Naive thymus-derived CD4-positive, alpha-beta T cell (primary cell): ENCODE results near the gene APLF. TPM values are rescaled to one million over a fixed set of nuclear protein-coding genes. Genes with fewer than 3 reads are reported as not detected.
"Not testable (repeated sequence)": the region's sequence is repeated elsewhere in the genome, so short reads cannot be mapped to it uniquely, and the experiment has no call there.

ENCODE experiments used
- ATAC-seq: fragments of 150-1000 bp; cut with Tn5 transposase; 2 replicates; pipeline ENCODE4 v1.10.0; 2021; ENCODE audit warnings: mild to moderate bottlenecking, moderate library complexity
- CTCF ChIA-PET: fragments of 350-600 bp; sonication (Branson Sonifier 250); formaldehyde crosslinking; loops from one replicate; lab custom pipeline; 2021; ENCODE audit warnings: antibody characterized with exemption; lab: Charles Lee
- POLR2A ChIA-PET: fragments of 350-600 bp; sonication (Branson Sonifier 250); formaldehyde crosslinking; loops from one replicate; lab custom pipeline; 2021; ENCODE audit warnings: antibody characterized with exemption, inconsistent platforms; lab: Charles Lee
- DNase-seq, 9 donors: peaks; one replicate each; pipeline versions ENCODE4 v3.0.0 to v3.0.0-alpha.2; 2020 to 2022; ENCODE audit warnings: mixed read lengths in 1 of 9
- H3K27ac ChIP-seq: one replicate; pipeline ENCODE4 v1.7.0; 2013; ENCODE audit warnings: mild to moderate bottlenecking, low read depth, low read length, moderate library complexity
- H3K27me3 ChIP-seq, 2 donors: one replicate each; pipeline ENCODE4 v1.7.0; 2013; ENCODE audit warnings: low read length in 2 of 2, mild to moderate bottlenecking in 2 of 2, moderate library complexity in 2 of 2; ENCODE audit not compliant: control insufficient read depth in 2 of 2, insufficient read depth in 2 of 2
- H3K36me3 ChIP-seq, 3 experiments: 1 replicate in 2 of 3; 2 replicates in 1 of 3; pipeline ENCODE4 v1.7.0; 2013; ENCODE audit warnings: low read length in 3 of 3, mild to moderate bottlenecking in 3 of 3, moderate library complexity in 1 of 3; ENCODE audit not compliant: insufficient read depth in 3 of 3, control insufficient read depth in 2 of 3
- H3K4me1 ChIP-seq, 2 donors: one replicate each; pipeline ENCODE4 v1.7.0; 2013; ENCODE audit warnings: low read length in 2 of 2, mild to moderate bottlenecking in 2 of 2, moderate library complexity in 1 of 2; ENCODE audit not compliant: control insufficient read depth in 2 of 2, insufficient read depth in 2 of 2
- H3K4me3 ChIP-seq: 2 replicates; pipeline ENCODE4 v1.7.0; 2013; ENCODE audit warnings: mild to moderate bottlenecking, low read length
- H3K9me3 ChIP-seq, 3 experiments: 1 replicate in 2 of 3; 2 replicates in 1 of 3; pipeline ENCODE4 v1.7.0; 2013; ENCODE audit warnings: low read length in 3 of 3; ENCODE audit not compliant: control insufficient read depth in 2 of 3
- H3K27ac Mint-ChIP-seq, 9 donors: one replicate each; pipeline ENCODE4 v1.8.0; 2020 to 2022; ENCODE audit warnings: mixed read lengths in 9 of 9, mild to moderate bottlenecking in 8 of 9, moderate library complexity in 5 of 9, inconsistent platforms in 2 of 9
- H3K27me3 Mint-ChIP-seq, 5 donors: one replicate each; pipeline ENCODE4 v1.8.0; 2021 to 2022; ENCODE audit warnings: mixed read lengths in 5 of 5, mild to moderate bottlenecking in 1 of 5
- H3K36me3 Mint-ChIP-seq, 5 donors: one replicate each; pipeline ENCODE4 v1.8.0; 2020 to 2022; ENCODE audit warnings: mixed read lengths in 5 of 5, mild to moderate bottlenecking in 3 of 5, inconsistent platforms in 1 of 5
- H3K4me1 Mint-ChIP-seq, 7 donors: one replicate each; pipeline ENCODE4 v1.8.0; 2020 to 2022; ENCODE audit warnings: mixed read lengths in 7 of 7, mild to moderate bottlenecking in 3 of 7, inconsistent platforms in 1 of 7
- H3K4me3 Mint-ChIP-seq, 10 donors: one replicate each; pipeline ENCODE4 v1.8.0; 2020 to 2022; ENCODE audit warnings: mild to moderate bottlenecking in 10 of 10, mixed read lengths in 10 of 10, moderate library complexity in 6 of 10, inconsistent platforms in 2 of 10
- H3K9me3 Mint-ChIP-seq, 11 donors: one replicate each; pipeline ENCODE4 v1.8.0; 2020 to 2022; ENCODE audit warnings: mixed read lengths in 11 of 11, mild to moderate bottlenecking in 4 of 11, inconsistent platforms in 1 of 11, moderate library complexity in 1 of 11
- intact Hi-C, 2 donors: fragments of 100-400 bp; cut with micrococcal nuclease; formaldehyde crosslinking; loops; one replicate each; pipeline ENCODE4 v1.15.1; 2023
- polyA plus RNA-seq, 2 donors: library from polyadenylated mRNA; unstranded; fragments of 300-500 nt; fragmentation: Illumina TruSeq; gene quantifications; one replicate each; pipeline ENCODE4 v1.2.3, GENCODE V29; 2021
- total RNA-seq, 6 experiments: library from RNA in 5 of 6; stranded (reverse) in 5 of 6; gene quantifications; 1 replicate in 5 of 6; 2 replicates in 1 of 6; pipeline ENCODE4 v1.2.3 and lab custom pipeline; 2021 to 2026

The APLF gene
- total and polyA plus RNA-seq, 7 experiments from 2014 or later, result 1.4 to 8.9 (median 3.5) TPM

DNA sequence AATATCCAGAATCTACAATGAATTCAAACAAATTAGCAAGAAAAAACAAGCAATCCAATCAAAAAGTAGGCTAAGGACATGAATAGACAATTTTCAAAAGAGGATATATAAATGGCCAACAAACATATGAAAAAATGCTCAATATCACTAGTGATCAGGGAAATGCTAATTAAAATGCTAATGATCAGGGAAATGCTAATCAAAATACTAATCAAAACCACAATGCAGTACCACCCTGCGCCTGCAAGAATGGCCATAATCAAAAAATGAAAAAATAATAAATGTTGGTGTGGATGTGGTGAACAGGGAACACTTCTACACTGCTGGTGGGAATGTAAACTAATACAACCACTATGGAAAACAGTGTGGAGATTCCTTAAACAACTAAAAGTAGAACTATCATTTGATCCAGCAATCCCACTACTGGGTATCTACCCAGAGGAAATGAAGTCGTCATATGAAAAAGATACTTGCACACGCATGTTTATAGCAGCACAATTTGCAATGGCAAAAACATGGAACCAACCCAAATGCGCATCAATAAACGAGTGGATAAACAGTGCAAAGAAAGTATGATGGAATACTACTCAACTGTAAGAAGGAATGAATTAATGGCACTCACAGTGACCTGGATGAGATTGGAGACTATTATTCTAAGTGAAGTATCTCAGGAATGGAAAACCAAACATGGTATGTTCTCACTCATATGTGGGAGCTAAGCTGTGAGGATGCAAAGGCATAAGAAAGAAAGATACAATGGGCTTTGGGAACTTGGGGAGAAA, 88.2 kb downstream of the APLF start:
- H3K27ac Mint-ChIP-seq, H3K27me3 Mint-ChIP-seq, intact Hi-C loops, CTCF ChIA-PET, H3K9me3 ChIP-seq, ATAC-seq, H3K27ac ChIP-seq, DNase-seq, H3K4me3 ChIP-seq, H3K4me1 ChIP-seq, H3K4me1 Mint-ChIP-seq, H3K4me3 Mint-ChIP-seq, H3K36me3 ChIP-seq, POLR2A ChIA-PET, H3K27me3 ChIP-seq, H3K9me3 Mint-ChIP-seq: not testable (repeated sequence)
- peaks cover 0 to 14% (median 0%) of the 10 kb centered on the region in 5 donors for H3K36me3 Mint-ChIP-seq

DNA sequence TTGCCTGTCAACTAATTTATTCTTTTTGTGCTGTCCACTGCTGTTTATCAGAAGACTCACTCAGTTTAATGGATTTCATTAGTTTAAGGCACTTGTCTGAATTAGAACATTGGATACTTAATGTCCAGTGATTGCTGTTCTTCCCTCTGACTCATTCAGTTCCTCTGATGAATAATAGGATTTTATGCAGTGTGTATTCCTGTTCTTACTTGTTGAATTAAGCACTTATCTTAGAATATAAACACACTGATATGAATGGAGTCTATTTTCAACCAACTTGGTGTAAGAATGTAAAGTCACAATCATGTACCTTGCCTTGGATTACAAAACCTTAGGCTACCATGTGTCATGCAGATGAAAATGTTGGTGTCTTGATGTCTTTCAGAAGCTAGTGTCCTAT, 89.0 kb downstream of the APLF start:
- Histone ChIP-seq H3K36me3 (no peaks in the 10 kb centered on the region), H3K27ac (no peak overlapping the region), H3K4me1 (no peaks in the 10 kb centered on the region), H3K27me3 (no peaks in the 10 kb centered on the region), H3K9me3 (no peaks in the 10 kb centered on the region), H3K4me3 (no peak overlapping the region)
- Mint-ChIP-seq H3K36me3 (peaks cover 0 to 14% (median 0%) of the 10 kb centered on the region in 5 donors), H3K4me3 (no peak overlapping the region), H3K27ac (no peak overlapping the region), H3K9me3 (no peaks in the 10 kb centered on the region), H3K27me3 (peaks cover 0 to under 1% (median 0%) of the 10 kb centered on the region in 5 donors), H3K4me1 (peaks cover 0 to 5% (median 0%) of the 10 kb centered on the region in 7 donors)
- ATAC-seq (no peak), DNase-seq (no peak)
- CTCF ChIA-PET, result no interaction called here
- POLR2A ChIA-PET, result no interaction called here
- intact Hi-C loops, result no loop called here

DNA sequence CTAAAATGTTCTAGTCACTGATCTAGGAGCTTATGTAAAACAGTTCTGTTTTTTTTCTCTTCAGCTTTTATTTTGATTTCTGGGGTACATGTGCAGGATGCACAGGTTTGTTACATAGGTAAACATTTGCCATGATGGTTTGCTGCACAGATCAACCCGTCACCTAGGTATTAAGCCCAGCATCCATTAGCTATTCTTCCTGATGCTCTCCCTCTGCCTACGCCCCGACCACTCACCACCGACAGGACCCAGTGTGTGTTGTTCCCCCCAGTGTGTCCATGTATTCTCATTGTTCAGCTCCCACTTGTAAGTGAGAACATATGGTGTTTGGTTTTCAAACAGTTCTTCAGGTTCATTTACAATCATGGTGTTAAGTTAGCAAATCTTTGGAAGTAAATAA, 91.2 kb downstream of the APLF start:
- Mint-ChIP-seq H3K4me1 (peaks cover 0 to 5% (median 0%) of the 10 kb centered on the region in 7 donors), H3K27me3 (no peaks in the 10 kb centered on the region), H3K36me3 (peaks cover 0 to 9% (median 0%) of the 10 kb centered on the region in 5 donors), H3K27ac (no peak overlapping the region), H3K9me3 (no peaks in the 10 kb centered on the region), H3K4me3 (no peak overlapping the region)
- no peaks in the 10 kb centered on the region for H3K36me3 ChIP-seq
- no peaks in the 10 kb centered on the region for H3K4me1 ChIP-seq
- ATAC-seq (no peak), DNase-seq (no peak)
- intact Hi-C loops, result no loop called here
- H3K27ac ChIP-seq, result no peak overlapping the region
- POLR2A ChIA-PET, result no interaction called here
- H3K27me3 ChIP-seq, result no peaks in the 10 kb centered on the region
- no peaks in the 10 kb centered on the region for H3K9me3 ChIP-seq
- CTCF ChIA-PET, result no interaction called here
- no peak overlapping the region for H3K4me3 ChIP-seq

DNA sequence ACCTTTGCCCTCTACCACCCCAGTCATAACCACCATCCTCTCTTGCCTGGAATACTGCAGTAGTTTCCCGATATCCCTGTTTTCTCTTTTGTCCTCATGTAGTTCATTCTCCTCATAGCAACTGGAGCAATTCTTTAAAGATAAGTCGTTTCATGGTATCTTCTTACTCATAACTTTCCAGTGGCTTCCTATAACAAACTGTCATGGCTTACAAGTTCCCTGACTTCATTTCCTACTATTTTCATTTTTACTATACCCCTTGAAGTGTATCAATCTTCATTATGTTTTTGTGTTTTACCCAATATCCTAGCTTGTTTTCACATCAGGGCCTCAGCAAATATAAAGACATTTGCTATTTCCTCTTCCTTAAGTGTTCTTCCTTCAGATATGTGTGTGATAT, 92.3 kb downstream of the APLF start:
- Mint-ChIP-seq H3K36me3 (peaks cover 0 to 4% (median 0%) of the 10 kb centered on the region in 5 donors), H3K4me3 (no peak overlapping the region), H3K27ac (no peak overlapping the region), H3K4me1 (peaks cover 0 to 5% (median 0%) of the 10 kb centered on the region in 7 donors), H3K9me3 (no peaks in the 10 kb centered on the region), H3K27me3 (no peaks in the 10 kb centered on the region)
- intact Hi-C loops, result no loop called here
- ATAC-seq, result no peak
- no peaks in the 10 kb centered on the region for H3K9me3 ChIP-seq
- no peaks in the 10 kb centered on the region for H3K36me3 ChIP-seq
- no peak for DNase-seq
- CTCF ChIA-PET, result no interaction called here
- H3K4me1 ChIP-seq, result no peaks in the 10 kb centered on the region
- no peak overlapping the region for H3K4me3 ChIP-seq
- POLR2A ChIA-PET, result no interaction called here
- H3K27ac ChIP-seq, result no peak overlapping the region
- H3K27me3 ChIP-seq, result no peaks in the 10 kb centered on the region

DNA sequence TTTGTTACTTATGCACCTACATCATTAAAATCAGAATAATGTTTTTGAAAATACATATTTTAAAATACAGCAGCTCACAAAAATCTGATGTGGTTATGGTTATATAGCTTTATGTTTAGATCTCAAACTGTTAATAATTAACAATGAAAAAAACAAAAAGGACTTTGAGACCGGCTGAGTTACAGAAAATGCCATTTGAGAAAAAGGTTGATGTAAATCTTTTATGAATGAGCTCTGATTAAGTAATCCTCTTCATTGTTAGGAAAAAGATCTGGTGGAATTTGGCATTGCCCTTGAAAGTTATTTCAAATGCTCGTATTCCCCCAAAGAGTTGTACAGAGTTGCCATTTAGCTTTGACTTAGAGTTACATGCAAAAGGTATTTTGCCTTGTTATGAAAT, 93.2 kb downstream of the APLF start:
- peaks cover 0 to 5% (median 0%) of the 10 kb centered on the region in 7 donors for H3K4me1 Mint-ChIP-seq
- no peak for ATAC-seq
- no peaks in the 10 kb centered on the region for H3K9me3 Mint-ChIP-seq
- H3K27me3 Mint-ChIP-seq, result no peaks in the 10 kb centered on the region
- no peaks in the 10 kb centered on the region for H3K27me3 ChIP-seq
- H3K36me3 ChIP-seq, result no peaks in the 10 kb centered on the region
- CTCF ChIA-PET, result no interaction called here
- no peaks in the 10 kb centered on the region for H3K4me1 ChIP-seq
- no peak overlapping the region for H3K27ac ChIP-seq
- H3K9me3 ChIP-seq, result no peaks in the 10 kb centered on the region
- H3K4me3 ChIP-seq, result no peak overlapping the region
- POLR2A ChIA-PET, result no interaction called here
- peaks cover 0 to 4% (median 0%) of the 10 kb centered on the region in 5 donors for H3K36me3 Mint-ChIP-seq
- no peak for DNase-seq
- H3K27ac Mint-ChIP-seq, result no peak overlapping the region
- intact Hi-C loops, result no loop called here
- H3K4me3 Mint-ChIP-seq, result no peak overlapping the region

DNA sequence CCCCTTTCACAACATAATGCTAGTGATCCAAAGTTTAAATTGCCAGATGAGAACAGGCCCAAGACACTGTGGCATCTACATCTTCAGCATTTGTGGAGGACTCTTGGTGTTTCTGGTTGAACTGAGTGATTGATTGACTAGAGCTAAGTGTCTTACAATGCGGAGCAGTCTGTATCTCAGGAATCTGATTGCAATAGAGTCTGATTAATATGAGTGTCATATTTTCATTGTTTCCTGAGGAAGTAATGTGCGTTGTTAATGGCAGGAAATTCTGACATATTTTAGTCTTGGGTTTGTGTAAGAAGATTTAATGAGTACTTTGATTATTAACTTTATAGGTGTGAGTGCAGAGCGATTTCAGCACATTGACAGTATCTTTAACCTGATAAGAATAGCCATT, 94.0 kb downstream of the APLF start:
- Mint-ChIP-seq H3K36me3 (peaks cover 0 to 4% (median 0%) of the 10 kb centered on the region in 5 donors), H3K27ac (no peak overlapping the region), H3K4me1 (peaks cover 0 to 5% (median 0%) of the 10 kb centered on the region in 7 donors), H3K27me3 (no peaks in the 10 kb centered on the region), H3K9me3 (no peaks in the 10 kb centered on the region), H3K4me3 (no peak overlapping the region)
- Histone ChIP-seq H3K36me3 (no peaks in the 10 kb centered on the region), H3K27ac (no peak overlapping the region), H3K27me3 (no peaks in the 10 kb centered on the region), H3K4me1 (no peaks in the 10 kb centered on the region), H3K9me3 (no peaks in the 10 kb centered on the region), H3K4me3 (no peak overlapping the region)
- CTCF ChIA-PET, result no interaction called here
- POLR2A ChIA-PET, result interaction anchor here (0.6 kb wide), 1 partner anchor 26 kb away, joined by 5 read pairs; no protein-coding TSS in a partner anchor
- intact Hi-C loops, result no loop called here
- no peak for ATAC-seq
- DNase-seq, result no peak

DNA sequence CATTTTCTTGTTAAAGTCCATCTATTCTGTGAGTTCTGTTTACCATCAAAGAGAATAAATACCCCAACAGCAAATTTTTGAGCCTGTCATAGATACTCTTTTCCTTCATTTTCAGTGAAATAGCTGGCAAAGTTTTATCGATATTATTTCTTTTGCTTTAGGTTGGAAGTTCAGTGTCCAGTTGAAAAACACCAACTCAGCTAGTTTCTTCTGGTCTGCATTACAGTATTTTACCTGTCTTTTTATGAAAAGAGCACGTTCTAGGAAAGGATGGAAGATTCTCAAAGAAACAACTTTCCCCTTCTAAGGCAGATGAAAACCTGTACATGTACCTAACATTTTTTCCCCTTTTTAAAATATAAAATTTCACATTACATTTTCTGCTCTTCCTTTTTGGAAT, 95.5 kb downstream of the APLF start:
- Histone ChIP-seq H3K27ac (no peak overlapping the region), H3K27me3 (no peaks in the 10 kb centered on the region), H3K9me3 (no peaks in the 10 kb centered on the region), H3K4me1 (no peaks in the 10 kb centered on the region), H3K36me3 (no peaks in the 10 kb centered on the region), H3K4me3 (no peak overlapping the region)
- intact Hi-C loops, result no loop called here
- ATAC-seq (no peak), DNase-seq (no peak)
- Mint-ChIP-seq H3K4me1 (peaks cover 0 to 5% (median 0%) of the 10 kb centered on the region in 7 donors), H3K9me3 (no peaks in the 10 kb centered on the region), H3K27me3 (no peaks in the 10 kb centered on the region), H3K4me3 (no peak overlapping the region), H3K27ac (no peak overlapping the region), H3K36me3 (peaks cover 0 to 4% (median 0%) of the 10 kb centered on the region in 5 donors)
- ChIA-PET CTCF (no interaction called here), POLR2A (no interaction called here)
